Ascending aorta (tissue), 2 donors: ENCODE measurements around the gene SIRT7. TPM values are rescaled to one million over a fixed set of nuclear protein-coding genes. Genes with fewer than 3 reads are reported as not detected.

Experiments
- DNase-seq, 2 donors: peaks; one replicate each; pipeline ENCODE4 v3.0.0-alpha.2; 2019; ENCODE audit warnings: low spot score in 2 of 2
- H3K27ac ChIP-seq, 2 donors: fragments of 200-600 bp; sonication (generic); one replicate each; pipeline ENCODE4 v1.5.1; 2016 to 2017; ENCODE audit warnings: mild to moderate bottlenecking in 1 of 2
- H3K27me3 ChIP-seq: fragments of 200-600 bp; sonication (generic); one replicate; pipeline ENCODE4 v1.5.1; 2017
- H3K36me3 ChIP-seq, 2 donors: fragments of 200-600 bp; sonication (generic); one replicate each; pipeline ENCODE4 v1.5.1; 2016
- H3K4me1 ChIP-seq, 2 donors: fragments of 200-600 bp; sonication (generic); one replicate each; pipeline ENCODE4 v1.5.1; 2016 to 2017; ENCODE audit warnings: mild to moderate bottlenecking in 1 of 2
- H3K4me3 ChIP-seq, 2 donors: fragments of 200-600 bp; sonication (generic); one replicate each; pipeline ENCODE4 v1.5.1; 2016 to 2017; ENCODE audit warnings: mild to moderate bottlenecking in 1 of 2
- H3K9me3 ChIP-seq, 2 donors: fragments of 200-600 bp; sonication (generic); one replicate each; pipeline ENCODE4 v1.5.1; 2016
- intact Hi-C: fragments of 100-400 bp; cut with DNase I; formaldehyde crosslinking; loops from one replicate; pipeline ENCODE4 v1.15.1; 2023
- total RNA-seq: library from RNA; depleted of rRNA; stranded (reverse); fragments of >200 nt; gene quantifications from one replicate; pipeline ENCODE4 v1.1.0, GENCODE V29; 2016
- TF ChIP-seq, protein P1 (sequence below), 3 experiments: fragments of 200-600 bp in 2 of 3; fragments of 450-650 bp in 1 of 3; sonication (generic) in 2 of 3; IDR thresholded peaks; one replicate each; pipeline ENCODE4 v1.5.1; 2016 to 2019; ENCODE audit warnings: antibody characterized with exemption in 3 of 3, mild to moderate bottlenecking in 1 of 3, moderate library complexity in 1 of 3

SIRT7 gene
- total RNA-seq, 1 donor from 2014 or later, result 32.6 TPM

DNA sequence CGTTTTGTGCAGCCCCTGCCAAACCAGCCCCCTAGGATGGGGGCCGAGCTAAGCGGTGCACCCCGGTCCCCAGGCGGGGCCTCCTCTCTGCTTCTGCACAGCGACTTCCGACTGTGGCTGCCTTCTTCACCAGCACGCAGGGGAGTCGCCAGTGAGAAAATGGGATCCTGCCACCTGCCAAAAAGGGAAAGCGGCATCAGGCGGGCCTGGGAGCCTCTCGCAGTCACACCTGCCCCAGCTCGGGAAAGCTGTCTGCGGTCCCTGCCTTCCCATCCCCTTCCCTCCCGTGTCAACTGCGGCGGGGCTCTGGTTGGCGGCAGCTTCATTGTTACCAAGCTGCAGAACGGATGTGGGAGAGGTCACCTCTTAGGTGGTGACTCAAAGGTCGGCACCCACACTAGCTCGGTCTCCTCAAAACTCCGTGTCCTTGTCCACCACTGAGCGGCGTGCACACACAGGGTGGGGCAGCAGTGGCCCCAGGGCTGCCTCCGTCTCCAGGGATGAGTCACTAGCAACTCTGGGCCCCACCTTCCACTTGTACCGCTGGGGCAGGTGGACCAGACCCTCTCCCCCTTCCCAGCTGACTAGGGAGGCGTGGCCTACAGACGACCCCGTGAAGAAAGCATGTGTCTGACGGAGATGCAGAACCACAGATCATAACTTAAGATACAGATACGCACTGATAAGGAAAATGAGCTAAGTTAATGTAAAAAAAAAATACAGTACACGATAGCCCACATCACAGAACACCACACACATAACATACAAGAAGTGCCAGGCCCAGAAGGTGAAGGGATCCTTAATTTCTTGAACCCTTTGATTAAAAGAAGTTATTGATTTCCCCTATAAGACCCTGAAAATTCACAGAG lies 5.3 kb downstream of the SIRT7 start:
- Histone ChIP-seq H3K4me1 (peaks cover 10 to 18% of the 10 kb centered on the region in 2 donors), H3K36me3 (peaks cover 22 to 50% of the 10 kb centered on the region in 2 donors), H3K4me3 (no peak overlapping the region), H3K27me3 (no peaks in the 10 kb centered on the region), H3K9me3 (no peaks in the 10 kb centered on the region), H3K27ac (no peak overlapping the region)
- no peak for DNase-seq
- TF ChIP-seq, protein P1, sequence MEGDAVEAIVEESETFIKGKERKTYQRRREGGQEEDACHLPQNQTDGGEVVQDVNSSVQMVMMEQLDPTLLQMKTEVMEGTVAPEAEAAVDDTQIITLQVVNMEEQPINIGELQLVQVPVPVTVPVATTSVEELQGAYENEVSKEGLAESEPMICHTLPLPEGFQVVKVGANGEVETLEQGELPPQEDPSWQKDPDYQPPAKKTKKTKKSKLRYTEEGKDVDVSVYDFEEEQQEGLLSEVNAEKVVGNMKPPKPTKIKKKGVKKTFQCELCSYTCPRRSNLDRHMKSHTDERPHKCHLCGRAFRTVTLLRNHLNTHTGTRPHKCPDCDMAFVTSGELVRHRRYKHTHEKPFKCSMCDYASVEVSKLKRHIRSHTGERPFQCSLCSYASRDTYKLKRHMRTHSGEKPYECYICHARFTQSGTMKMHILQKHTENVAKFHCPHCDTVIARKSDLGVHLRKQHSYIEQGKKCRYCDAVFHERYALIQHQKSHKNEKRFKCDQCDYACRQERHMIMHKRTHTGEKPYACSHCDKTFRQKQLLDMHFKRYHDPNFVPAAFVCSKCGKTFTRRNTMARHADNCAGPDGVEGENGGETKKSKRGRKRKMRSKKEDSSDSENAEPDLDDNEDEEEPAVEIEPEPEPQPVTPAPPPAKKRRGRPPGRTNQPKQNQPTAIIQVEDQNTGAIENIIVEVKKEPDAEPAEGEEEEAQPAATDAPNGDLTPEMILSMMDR (IDR thresholded peaks at IDR 0.05), result no peak
- intact Hi-C loops, result loop anchor here (5.0 kb wide), 1 partner anchor 110 kb away; the partner anchor contains the start of genes CENPX and LRRC45

DNA sequence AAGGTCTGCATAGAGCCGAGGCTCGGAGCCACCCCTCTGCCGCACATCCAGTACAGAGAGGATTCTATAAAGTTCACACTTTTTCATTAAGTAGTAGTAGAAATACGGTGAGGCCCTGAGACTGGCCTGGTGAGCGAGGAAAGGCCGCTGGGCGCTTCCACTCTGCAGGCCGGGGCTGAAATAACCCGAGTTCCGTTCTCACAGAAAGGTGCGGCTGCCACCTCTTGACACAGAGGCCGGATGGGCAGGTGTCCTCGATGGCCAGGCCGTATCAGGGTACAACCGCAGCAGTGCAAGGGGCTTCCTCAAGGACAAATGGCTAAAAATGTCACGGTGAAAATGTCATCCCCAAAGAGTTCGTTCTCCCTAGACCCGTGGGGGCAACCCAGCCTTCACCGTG lies 6.0 kb downstream of the SIRT7 start:
- intact Hi-C loops, result loop anchor here (1.0 to 5.0 kb wide), 3 partner anchors 15 to 110 kb away; partner anchors contain the start of genes ALYREF, ANAPC11, CENPX and LRRC45
- H3K9me3 ChIP-seq, result no peaks in the 10 kb centered on the region
- TF ChIP-seq, protein P1 (IDR thresholded peaks at IDR 0.05), result no peak
- DNase-seq, result no peak
- H3K4me3 ChIP-seq, result peak overlapping the region; percentile 25 to 89
- H3K36me3 ChIP-seq, result peaks cover 22 to 50% of the 10 kb centered on the region in 2 donors
- peaks cover 5 to 14% of the 10 kb centered on the region in 2 donors for H3K4me1 ChIP-seq
- no peaks in the 10 kb centered on the region for H3K27me3 ChIP-seq
- H3K27ac ChIP-seq, result peak overlapping the region; percentile 79 to 83

DNA sequence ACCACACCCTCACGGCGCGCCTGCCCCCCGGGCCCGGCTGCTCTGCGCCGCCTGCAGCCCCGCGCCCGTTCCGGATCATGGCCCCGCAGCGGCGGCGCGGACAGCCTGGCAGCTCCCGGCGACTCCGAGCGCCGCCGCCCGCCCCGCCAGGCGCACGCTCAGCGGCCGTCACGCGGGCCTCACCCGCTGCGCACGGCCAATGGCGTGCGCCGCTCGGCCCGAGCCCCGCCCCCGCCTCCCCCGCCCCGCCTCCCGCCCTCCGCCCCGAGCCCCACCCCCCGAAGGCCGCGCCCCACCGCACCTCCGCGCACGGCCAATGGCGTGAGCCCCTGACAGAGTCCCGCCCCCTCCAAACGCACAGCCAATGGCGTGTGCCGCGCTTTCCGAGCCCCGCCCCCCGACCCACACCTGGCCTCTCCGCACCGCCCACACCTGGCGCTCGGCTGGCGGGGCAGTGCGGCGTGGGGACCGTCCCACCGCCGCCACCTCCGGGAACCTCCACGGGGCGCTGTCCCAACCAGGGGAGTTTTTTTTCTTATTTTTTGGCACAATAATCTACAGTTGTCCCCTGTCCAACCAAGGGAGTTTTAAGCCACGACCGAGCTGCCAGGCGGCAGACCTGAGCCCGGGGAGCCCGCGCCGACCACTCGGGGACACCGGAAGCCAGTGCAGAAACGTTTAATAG lies 6.6 kb downstream of the SIRT7 start, which contains the start of gene PCYT2:
TSS of gene PCYT2 (minus strand) at position 123 of the 685 bp plus-strand sequence. CDS start at position 79, 44 bp downstream.
- Histone ChIP-seq H3K9me3 (no peaks in the 10 kb centered on the region), H3K27me3 (no peaks in the 10 kb centered on the region), H3K27ac (peak within 1 kb of the TSS; percentile 79 to 83), H3K4me3 (peak within 1 kb of the TSS; percentile 88 to 89), H3K4me1 (peaks cover 2 to 10% of the 10 kb centered on the region in 2 donors), H3K36me3 (peaks cover 22 to 54% of the 10 kb centered on the region in 2 donors)
- DNase-seq, result peak; percentile 47 to 92
- TF ChIP-seq, protein P1 (IDR thresholded peaks at IDR 0.05), result peak in 1 of 3 experiments; percentile 9
- intact Hi-C loops, result loop anchor here (1.0 to 5.0 kb wide), 3 partner anchors 15 to 111 kb away; partner anchors contain the start of genes ALYREF, ANAPC11, CENPX and LRRC45

DNA sequence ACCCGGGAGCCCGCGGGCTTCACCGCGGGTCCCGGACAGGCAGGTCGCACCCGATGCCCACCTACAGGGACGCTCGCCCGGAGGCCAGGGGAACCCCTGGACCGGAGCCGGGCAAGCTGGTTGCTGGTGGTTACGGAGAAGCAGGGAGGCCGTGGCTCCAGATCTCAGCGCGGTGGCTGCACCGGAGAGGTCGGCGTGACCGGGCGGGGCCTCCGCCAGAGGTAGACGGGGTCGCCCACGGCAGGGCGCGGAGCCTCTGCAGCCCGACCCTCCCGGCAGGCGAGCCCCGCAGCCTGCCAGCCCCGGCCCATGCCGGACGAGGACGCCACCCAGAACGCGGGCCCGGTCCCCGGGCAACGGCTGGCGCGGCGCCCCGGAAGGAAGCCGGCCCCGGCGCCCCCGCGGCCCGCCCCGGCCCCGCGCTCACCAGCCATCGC lies 7.1 kb downstream of the SIRT7 start:
- peak overlapping the region; percentile 88 to 89 for H3K4me3 ChIP-seq
- H3K27me3 ChIP-seq, result no peaks in the 10 kb centered on the region
- H3K4me1 ChIP-seq, result peaks cover 2 to 10% of the 10 kb centered on the region in 2 donors
- intact Hi-C loops, result loop anchor here (1.0 to 5.0 kb wide), 4 partner anchors 16 to 111 kb away; partner anchors contain the start of genes ALYREF, ANAPC11, CENPX and LRRC45
- TF ChIP-seq, protein P1 (IDR thresholded peaks at IDR 0.05), result no peak
- H3K27ac ChIP-seq, result peak overlapping the region; percentile 34 to 47
- DNase-seq, result no peak
- H3K36me3 ChIP-seq, result peaks cover 22 to 60% of the 10 kb centered on the region in 2 donors
- H3K9me3 ChIP-seq, result no peaks in the 10 kb centered on the region
